ENCODE data around the gene P2RX7.

The P2RX7 gene

DNA sequence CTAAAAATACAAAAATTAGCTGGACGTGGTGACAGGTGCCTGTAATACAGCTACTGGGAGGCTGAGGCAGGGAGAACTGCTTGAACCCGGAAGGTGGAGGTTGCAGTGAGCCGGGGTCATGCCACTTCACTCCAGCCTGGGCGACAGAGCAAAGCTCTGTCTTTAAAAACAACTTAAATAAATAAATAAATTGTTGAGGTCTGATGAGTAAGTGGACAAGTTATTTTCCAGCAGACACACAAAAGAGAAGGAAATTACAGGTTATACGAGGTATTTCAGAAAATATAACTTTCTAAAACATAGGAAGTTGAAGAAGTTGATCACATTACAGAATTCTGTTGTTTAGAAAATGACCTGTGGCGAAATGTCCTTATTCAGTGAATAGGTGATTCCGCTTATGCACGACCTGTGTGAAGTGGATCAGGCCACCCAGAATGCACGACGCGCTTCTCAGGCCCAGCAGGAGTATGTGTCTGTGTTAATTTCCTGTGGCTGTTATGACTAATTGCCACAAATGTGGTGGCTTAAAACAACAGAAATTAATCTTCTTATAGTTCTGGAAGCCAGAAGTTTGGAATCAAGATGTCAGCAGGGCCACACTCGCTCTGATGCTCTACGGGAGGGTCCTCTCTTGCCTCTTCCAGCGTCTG, 38.1 kb downstream of the P2RX7 start:
- H3K36me3 ChIP-seq (ENCODE audit: control insufficient read depth, insufficient read depth, low read length), result no peaks in the 10 kb centered on the region
- no peak for DNase-seq (ENCODE audit: low read depth, low spot score)
- no CpG with 5 or more reads among the region's 14 CpGs for WGBS (ENCODE audit: insufficient coverage, insufficient read length)
- no peak overlapping the region for H3K4me3 ChIP-seq (ENCODE audit: low read length)
- H3K9me3 ChIP-seq (ENCODE audit: control insufficient read depth, insufficient read depth, low read length), result no peaks in the 10 kb centered on the region
- H3K27me3 ChIP-seq (ENCODE audit: control insufficient read depth, insufficient read depth, low read length), result no peaks in the 10 kb centered on the region
- H3K27ac ChIP-seq (ENCODE audit: low read length), result no peak overlapping the region
- H3K4me1 ChIP-seq (ENCODE audit: control insufficient read depth, insufficient read depth, low read length), result no peaks in the 10 kb centered on the region

DNA sequence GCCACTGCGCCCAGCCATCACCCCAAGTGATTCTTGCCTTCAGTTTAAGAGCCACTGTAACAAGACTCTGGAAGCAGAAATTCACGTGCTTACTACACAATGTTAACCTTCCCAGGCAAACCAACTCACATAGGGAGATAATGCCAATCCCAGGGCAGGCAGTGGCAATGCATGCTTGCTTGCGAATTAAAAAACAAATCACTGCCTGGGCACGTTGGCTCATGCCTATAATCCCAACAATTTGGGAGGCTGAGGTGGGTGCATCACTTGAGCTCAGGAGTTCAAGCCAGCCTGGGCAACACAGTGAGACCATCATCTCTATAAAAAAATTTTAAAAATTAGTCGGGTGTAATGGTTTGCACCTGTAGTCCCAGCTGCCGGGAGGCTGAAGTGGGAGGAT, 39.5 kb downstream of the P2RX7 start:
- no peaks in the 10 kb centered on the region for H3K27me3 ChIP-seq (ENCODE audit: control insufficient read depth, insufficient read depth, low read length)
- H3K4me3 ChIP-seq (ENCODE audit: low read length), result no peak overlapping the region
- DNase-seq (ENCODE audit: low read depth, low spot score), result no peak
- no peaks in the 10 kb centered on the region for H3K4me1 ChIP-seq (ENCODE audit: control insufficient read depth, insufficient read depth, low read length)
- no peaks in the 10 kb centered on the region for H3K9me3 ChIP-seq (ENCODE audit: control insufficient read depth, insufficient read depth, low read length)
- WGBS (ENCODE audit: insufficient coverage, insufficient read length), result no CpG with 5 or more reads among the region's 6 CpGs
- no peaks in the 10 kb centered on the region for H3K36me3 ChIP-seq (ENCODE audit: control insufficient read depth, insufficient read depth, low read length)
- no peak overlapping the region for H3K27ac ChIP-seq (ENCODE audit: low read length)

- Histone ChIP-seq H3K27me3 (ENCODE audit: control insufficient read depth, insufficient read depth, low read length) (no peaks in the 10 kb centered on the region), H3K4me1 (ENCODE audit: control insufficient read depth, insufficient read depth, low read length) (no peaks in the 10 kb centered on the region), H3K9me3 (ENCODE audit: control insufficient read depth, insufficient read depth, low read length) (no peaks in the 10 kb centered on the region), H3K4me3 (ENCODE audit: low read length) (no peak overlapping the region), H3K27ac (ENCODE audit: low read length) (no peak overlapping the region), H3K36me3 (ENCODE audit: control insufficient read depth, insufficient read depth, low read length) (no peaks in the 10 kb centered on the region)
- no CpG with 5 or more reads among the region's 16 CpGs for WGBS (ENCODE audit: insufficient coverage, insufficient read length)
- no peak for DNase-seq (ENCODE audit: low read depth, low spot score)
Observed at GRCh38 chr12:121175383-121176119, 42.9 kb downstream of the P2RX7 start.

DNA sequence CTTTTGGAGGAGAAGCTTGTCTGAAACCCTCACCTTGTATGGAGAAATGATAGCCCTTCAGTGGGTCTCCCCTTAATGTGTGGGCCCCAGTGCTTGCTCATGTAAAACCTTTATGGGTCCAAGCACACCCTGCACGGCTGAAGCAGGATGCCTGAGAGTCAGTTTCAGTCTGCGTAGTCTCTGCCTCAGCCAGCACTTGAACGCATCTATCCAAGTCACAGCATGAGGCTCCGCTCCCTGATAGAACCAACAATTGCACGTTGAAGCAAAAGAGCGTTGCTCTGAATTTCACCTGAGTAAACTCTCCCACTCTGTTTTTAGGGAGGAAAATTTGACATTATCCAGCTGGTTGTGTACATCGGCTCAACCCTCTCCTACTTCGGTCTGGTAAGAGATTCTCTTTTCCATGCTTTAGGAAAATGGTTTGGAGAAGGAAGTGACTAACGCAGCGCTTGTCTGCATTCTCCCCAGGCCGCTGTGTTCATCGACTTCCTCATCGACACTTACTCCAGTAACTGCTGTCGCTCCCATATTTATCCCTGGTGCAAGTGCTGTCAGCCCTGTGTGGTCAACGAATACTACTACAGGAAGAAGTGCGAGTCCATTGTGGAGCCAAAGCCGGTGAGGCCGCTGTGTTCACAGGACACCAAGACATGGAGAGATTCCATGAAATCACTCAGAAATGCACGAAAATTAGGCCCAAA, 44.3 kb downstream of the P2RX7 start:
- Histone ChIP-seq H3K27ac (ENCODE audit: low read length) (no peak overlapping the region), H3K4me1 (ENCODE audit: control insufficient read depth, insufficient read depth, low read length) (no peaks in the 10 kb centered on the region), H3K4me3 (ENCODE audit: low read length) (no peak overlapping the region), H3K9me3 (ENCODE audit: control insufficient read depth, insufficient read depth, low read length) (no peaks in the 10 kb centered on the region), H3K27me3 (ENCODE audit: control insufficient read depth, insufficient read depth, low read length) (no peaks in the 10 kb centered on the region), H3K36me3 (ENCODE audit: control insufficient read depth, insufficient read depth, low read length) (no peaks in the 10 kb centered on the region)
- WGBS (ENCODE audit: insufficient coverage, insufficient read length), result no CpG with 5 or more reads among the region's 19 CpGs
- DNase-seq (ENCODE audit: low read depth, low spot score), result no peak

- Histone ChIP-seq H3K9me3 (ENCODE audit: control insufficient read depth, insufficient read depth, low read length) (no peaks in the 10 kb centered on the region), H3K27me3 (ENCODE audit: control insufficient read depth, insufficient read depth, low read length) (no peaks in the 10 kb centered on the region), H3K4me1 (ENCODE audit: control insufficient read depth, insufficient read depth, low read length) (no peaks in the 10 kb centered on the region), H3K27ac (ENCODE audit: low read length) (no peak overlapping the region), H3K4me3 (ENCODE audit: low read length) (no peak overlapping the region), H3K36me3 (ENCODE audit: control insufficient read depth, insufficient read depth, low read length) (no peaks in the 10 kb centered on the region)
- DNase-seq (ENCODE audit: low read depth, low spot score), result no peak
- no CpG with 5 or more reads among the region's 3 CpGs for WGBS (ENCODE audit: insufficient coverage, insufficient read length)
Observed at GRCh38 chr12:121181181-121181580, 48.5 kb downstream of the P2RX7 start.

DNA sequence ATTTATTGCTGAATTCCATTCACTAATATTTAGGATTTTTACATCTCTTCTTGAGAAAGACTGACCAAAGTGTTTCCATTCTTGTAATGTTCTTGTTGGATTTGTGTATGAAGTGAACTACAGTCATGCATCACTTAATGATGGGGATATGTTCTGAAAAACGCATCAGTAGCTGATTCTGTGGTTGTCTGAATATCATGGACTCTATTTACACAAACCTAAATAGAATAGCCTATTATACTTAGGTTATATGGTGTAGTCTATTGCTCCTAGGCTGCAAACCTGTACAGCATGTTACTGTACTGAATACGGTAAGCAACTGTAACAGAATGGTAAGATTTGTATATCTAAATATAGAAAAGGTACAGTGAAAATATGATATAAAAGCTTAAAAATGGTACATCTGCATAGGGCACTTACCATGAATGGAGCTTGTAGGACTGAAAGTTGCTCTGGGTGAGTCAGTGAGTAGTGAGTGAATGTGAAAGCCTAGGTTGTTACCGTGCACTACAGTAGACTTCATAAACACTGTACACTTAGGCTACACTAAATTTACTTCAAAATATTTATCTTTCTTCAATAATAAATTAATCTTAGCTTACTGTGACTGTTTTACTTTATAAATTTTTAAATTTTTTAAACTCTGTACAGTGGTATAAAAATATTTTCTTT, 49.7 kb downstream of the P2RX7 start:
- no CpG with 5 or more reads among the region's 3 CpGs for WGBS (ENCODE audit: insufficient coverage, insufficient read length)
- H3K27ac ChIP-seq (ENCODE audit: low read length), result no peak overlapping the region
- no peaks in the 10 kb centered on the region for H3K27me3 ChIP-seq (ENCODE audit: control insufficient read depth, insufficient read depth, low read length)
- no peak overlapping the region for H3K4me3 ChIP-seq (ENCODE audit: low read length)
- no peaks in the 10 kb centered on the region for H3K36me3 ChIP-seq (ENCODE audit: control insufficient read depth, insufficient read depth, low read length)
- H3K4me1 ChIP-seq (ENCODE audit: control insufficient read depth, insufficient read depth, low read length), result no peaks in the 10 kb centered on the region
- DNase-seq (ENCODE audit: low read depth, low spot score), result no peak
- H3K9me3 ChIP-seq (ENCODE audit: control insufficient read depth, insufficient read depth, low read length), result no peaks in the 10 kb centered on the region

GRCh38 chr12:121184425-121184824, 51.7 kb downstream of the P2RX7 start:
- no CpG with 5 or more reads among the region's 15 CpGs for WGBS (ENCODE audit: insufficient coverage, insufficient read length)
- Histone ChIP-seq H3K27ac (ENCODE audit: low read length) (no peak overlapping the region), H3K36me3 (ENCODE audit: control insufficient read depth, insufficient read depth, low read length) (no peaks in the 10 kb centered on the region), H3K4me3 (ENCODE audit: low read length) (no peak overlapping the region), H3K27me3 (ENCODE audit: control insufficient read depth, insufficient read depth, low read length) (no peaks in the 10 kb centered on the region), H3K4me1 (ENCODE audit: control insufficient read depth, insufficient read depth, low read length) (no peaks in the 10 kb centered on the region), H3K9me3 (ENCODE audit: control insufficient read depth, insufficient read depth, low read length) (no peaks in the 10 kb centered on the region)
- no peak for DNase-seq (ENCODE audit: low read depth, low spot score)

GRCh38 chr12:121184984-121185889, 52.6 kb downstream of the P2RX7 start:
- Histone ChIP-seq H3K27me3 (ENCODE audit: control insufficient read depth, insufficient read depth, low read length) (no peaks in the 10 kb centered on the region), H3K27ac (ENCODE audit: low read length) (no peak overlapping the region), H3K4me3 (ENCODE audit: low read length) (no peak overlapping the region), H3K4me1 (ENCODE audit: control insufficient read depth, insufficient read depth, low read length) (no peaks in the 10 kb centered on the region), H3K9me3 (ENCODE audit: control insufficient read depth, insufficient read depth, low read length) (no peaks in the 10 kb centered on the region), H3K36me3 (ENCODE audit: control insufficient read depth, insufficient read depth, low read length) (no peaks in the 10 kb centered on the region)
- WGBS (ENCODE audit: insufficient coverage, insufficient read length), result no CpG with 5 or more reads among the region's 7 CpGs
- DNase-seq (ENCODE audit: low read depth, low spot score), result no peak

DNA sequence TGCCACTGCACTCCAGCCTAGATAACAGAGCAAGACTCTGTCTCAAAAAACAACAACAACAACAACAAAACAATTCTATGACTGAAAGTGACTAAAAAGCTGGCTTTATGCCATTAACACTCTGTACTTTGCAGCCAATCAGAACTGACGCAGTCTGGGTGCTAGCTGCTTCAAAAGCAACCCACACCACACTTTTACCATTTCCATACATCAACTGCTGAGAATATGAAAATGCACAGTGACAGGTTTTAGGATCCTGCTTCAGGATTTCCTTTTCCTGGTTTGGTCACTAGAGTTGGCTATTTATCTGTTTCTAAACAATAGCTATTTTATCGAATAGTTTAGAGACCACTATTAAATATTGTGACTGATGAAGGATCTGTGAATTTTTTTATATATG, 54.1 kb downstream of the P2RX7 start:
- H3K9me3 ChIP-seq (ENCODE audit: control insufficient read depth, insufficient read depth, low read length), result no peaks in the 10 kb centered on the region
- no peaks in the 10 kb centered on the region for H3K36me3 ChIP-seq (ENCODE audit: control insufficient read depth, insufficient read depth, low read length)
- WGBS (ENCODE audit: insufficient coverage, insufficient read length), result no CpG with 5 or more reads among the region's 2 CpGs
- no peak overlapping the region for H3K27ac ChIP-seq (ENCODE audit: low read length)
- DNase-seq (ENCODE audit: low read depth, low spot score), result no peak
- H3K4me3 ChIP-seq (ENCODE audit: low read length), result no peak overlapping the region
- H3K4me1 ChIP-seq (ENCODE audit: control insufficient read depth, insufficient read depth, low read length), result no peaks in the 10 kb centered on the region
- no peaks in the 10 kb centered on the region for H3K27me3 ChIP-seq (ENCODE audit: control insufficient read depth, insufficient read depth, low read length)

GRCh38 chr12:121187501-121187900, 54.8 kb downstream of the P2RX7 start:
- H3K27ac ChIP-seq (ENCODE audit: low read length), result no peak overlapping the region
- no peaks in the 10 kb centered on the region for H3K4me1 ChIP-seq (ENCODE audit: control insufficient read depth, insufficient read depth, low read length)
- H3K36me3 ChIP-seq (ENCODE audit: control insufficient read depth, insufficient read depth, low read length), result no peaks in the 10 kb centered on the region
- no peaks in the 10 kb centered on the region for H3K9me3 ChIP-seq (ENCODE audit: control insufficient read depth, insufficient read depth, low read length)
- no peak overlapping the region for H3K4me3 ChIP-seq (ENCODE audit: low read length)
- no CpG with 5 or more reads among the region's 7 CpGs for WGBS (ENCODE audit: insufficient coverage, insufficient read length)
- no peaks in the 10 kb centered on the region for H3K27me3 ChIP-seq (ENCODE audit: control insufficient read depth, insufficient read depth, low read length)
- no peak for DNase-seq (ENCODE audit: low read depth, low spot score)
